ENCODE measurements around the gene OSBPL10. TPM values are rescaled to one million over a fixed set of nuclear protein-coding genes. Genes with fewer than 3 reads are reported as not detected.

Gene OSBPL10
- total RNA-seq, 1 donor from 2014 or later: 20.1 TPM

DNA sequence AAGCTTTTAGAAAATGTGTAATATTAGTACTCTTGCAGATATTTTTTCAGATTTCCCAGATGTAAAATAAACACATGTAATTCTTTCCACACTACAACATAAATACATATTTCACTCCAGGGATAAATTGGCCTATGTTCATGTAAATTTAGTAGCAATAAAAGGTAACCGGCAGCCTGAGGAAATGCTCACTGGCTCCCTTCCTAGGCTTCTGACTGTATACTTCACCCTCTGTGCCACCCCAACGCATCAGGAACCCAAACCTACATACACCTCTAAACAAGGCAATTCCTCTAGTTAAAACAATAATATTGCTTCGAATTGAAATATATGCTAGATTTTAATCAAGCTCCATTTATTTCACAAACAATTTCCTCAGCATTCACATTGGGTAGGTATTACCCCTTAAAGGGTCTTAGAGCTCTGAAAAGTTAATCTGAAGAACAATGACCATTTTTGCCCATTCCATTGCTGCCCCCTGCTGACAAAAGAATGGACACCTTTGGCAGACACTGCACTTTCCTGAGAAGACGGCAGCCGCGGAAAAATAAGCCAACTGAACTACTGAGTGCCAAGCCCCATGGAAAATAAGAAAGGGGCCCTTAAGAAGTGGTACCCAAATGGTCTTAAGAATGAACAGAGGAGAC lies 212.5 kb downstream of the OSBPL10 start:
- TF ChIP-seq, protein P1, sequence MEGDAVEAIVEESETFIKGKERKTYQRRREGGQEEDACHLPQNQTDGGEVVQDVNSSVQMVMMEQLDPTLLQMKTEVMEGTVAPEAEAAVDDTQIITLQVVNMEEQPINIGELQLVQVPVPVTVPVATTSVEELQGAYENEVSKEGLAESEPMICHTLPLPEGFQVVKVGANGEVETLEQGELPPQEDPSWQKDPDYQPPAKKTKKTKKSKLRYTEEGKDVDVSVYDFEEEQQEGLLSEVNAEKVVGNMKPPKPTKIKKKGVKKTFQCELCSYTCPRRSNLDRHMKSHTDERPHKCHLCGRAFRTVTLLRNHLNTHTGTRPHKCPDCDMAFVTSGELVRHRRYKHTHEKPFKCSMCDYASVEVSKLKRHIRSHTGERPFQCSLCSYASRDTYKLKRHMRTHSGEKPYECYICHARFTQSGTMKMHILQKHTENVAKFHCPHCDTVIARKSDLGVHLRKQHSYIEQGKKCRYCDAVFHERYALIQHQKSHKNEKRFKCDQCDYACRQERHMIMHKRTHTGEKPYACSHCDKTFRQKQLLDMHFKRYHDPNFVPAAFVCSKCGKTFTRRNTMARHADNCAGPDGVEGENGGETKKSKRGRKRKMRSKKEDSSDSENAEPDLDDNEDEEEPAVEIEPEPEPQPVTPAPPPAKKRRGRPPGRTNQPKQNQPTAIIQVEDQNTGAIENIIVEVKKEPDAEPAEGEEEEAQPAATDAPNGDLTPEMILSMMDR (IDR thresholded peaks at IDR 0.05; ENCODE audit: insufficient read depth, low read length, poor library complexity, severe bottlenecking): peak; percentile 61
- H3K4me3 ChIP-seq (ENCODE audit: low read depth, low read length): no peak overlapping the region
- no peak for DNase-seq (ENCODE audit: low read depth)

DNA sequence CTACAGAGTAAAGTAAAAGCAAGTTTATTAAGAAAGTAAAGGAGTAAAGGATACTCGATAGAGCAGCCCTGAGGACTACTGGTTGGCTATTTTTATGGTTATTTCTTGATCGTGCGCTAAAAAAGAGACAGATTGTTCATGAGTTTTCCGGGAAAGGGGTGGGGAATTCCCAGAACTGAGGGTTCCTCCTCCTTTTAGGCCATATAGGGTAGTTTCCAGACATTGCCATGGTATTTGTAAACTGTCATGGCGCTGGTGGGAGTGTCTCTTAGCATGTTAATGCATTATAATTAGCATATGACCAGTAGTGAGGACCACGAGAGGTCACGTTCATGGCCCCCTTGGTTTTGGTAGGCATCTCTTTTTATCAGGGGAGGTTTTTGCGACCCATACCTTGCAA lies 213.1 kb downstream of the OSBPL10 start:
- Histone ChIP-seq H3K4me3 (ENCODE audit: low read depth, low read length) (no peak overlapping the region), H3K27me3 (ENCODE audit: control insufficient read depth, insufficient read depth, low read length) (no peaks in the 10 kb centered on the region), H3K36me3 (ENCODE audit: control insufficient read depth, insufficient read depth, low read length) (no peaks in the 10 kb centered on the region)
- no peak for DNase-seq (ENCODE audit: low read depth)
- TF ChIP-seq, protein P1 (IDR thresholded peaks at IDR 0.05; ENCODE audit: insufficient read depth, low read length, poor library complexity, severe bottlenecking): no peak

More for the DNA sequence above, 212.5 kb downstream of the OSBPL10 start:
- Histone ChIP-seq H3K27me3 (ENCODE audit: control insufficient read depth, insufficient read depth, low read length) (no peaks in the 10 kb centered on the region), H3K36me3 (ENCODE audit: control insufficient read depth, insufficient read depth, low read length) (no peaks in the 10 kb centered on the region)

DNA sequence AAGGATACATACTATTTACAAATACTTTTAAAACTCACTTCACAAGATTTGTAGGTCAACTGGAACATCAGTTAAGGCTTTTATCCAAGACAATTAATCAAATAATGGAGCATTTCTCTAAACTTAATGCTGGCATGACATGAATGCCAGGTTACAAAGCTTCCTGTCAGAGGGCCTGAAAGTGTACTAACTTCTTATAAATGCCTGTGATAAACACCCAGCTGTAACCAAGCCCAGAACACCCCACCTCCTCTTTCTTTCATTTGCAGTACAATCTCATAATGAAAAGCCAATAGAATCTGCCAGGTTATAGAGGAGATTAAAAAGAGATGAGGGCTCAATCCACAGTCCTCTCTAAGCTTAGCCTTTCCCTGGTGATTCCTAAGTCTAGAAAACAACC lies 214.4 kb downstream of the OSBPL10 start:
- no peaks in the 10 kb centered on the region for H3K27me3 ChIP-seq (ENCODE audit: control insufficient read depth, insufficient read depth, low read length)
- H3K4me3 ChIP-seq (ENCODE audit: low read depth, low read length): no peak overlapping the region
- DNase-seq (ENCODE audit: low read depth): no peak
- no peaks in the 10 kb centered on the region for H3K36me3 ChIP-seq (ENCODE audit: control insufficient read depth, insufficient read depth, low read length)
- TF ChIP-seq, protein P1 (IDR thresholded peaks at IDR 0.05; ENCODE audit: insufficient read depth, low read length, poor library complexity, severe bottlenecking): no peak

DNA sequence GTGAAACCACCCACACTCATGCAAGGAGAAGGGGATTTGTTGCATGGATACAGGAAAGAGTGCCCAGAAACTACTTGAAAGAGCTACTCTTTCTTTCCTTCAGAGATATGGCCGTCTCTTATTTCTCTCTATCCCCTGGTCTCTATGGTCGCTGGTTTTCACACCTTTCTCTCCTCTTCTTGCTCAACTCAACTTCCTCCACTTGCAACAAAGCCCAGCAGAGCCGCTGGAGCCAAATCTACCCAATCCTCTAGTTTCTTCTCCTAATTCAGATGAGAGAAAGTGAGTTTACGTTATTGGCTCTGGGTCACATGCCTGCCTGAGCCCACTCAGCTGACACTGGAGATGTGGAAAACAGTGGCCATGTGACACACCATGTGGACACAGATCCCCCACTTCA lies 215.2 kb downstream of the OSBPL10 start:
- DNase-seq (ENCODE audit: low read depth): no peak
- Histone ChIP-seq H3K4me3 (ENCODE audit: low read depth, low read length) (no peak overlapping the region), H3K27me3 (ENCODE audit: control insufficient read depth, insufficient read depth, low read length) (no peaks in the 10 kb centered on the region), H3K36me3 (ENCODE audit: control insufficient read depth, insufficient read depth, low read length) (no peaks in the 10 kb centered on the region)
- TF ChIP-seq, protein P1 (IDR thresholded peaks at IDR 0.05; ENCODE audit: insufficient read depth, low read length, poor library complexity, severe bottlenecking): no peak

DNA sequence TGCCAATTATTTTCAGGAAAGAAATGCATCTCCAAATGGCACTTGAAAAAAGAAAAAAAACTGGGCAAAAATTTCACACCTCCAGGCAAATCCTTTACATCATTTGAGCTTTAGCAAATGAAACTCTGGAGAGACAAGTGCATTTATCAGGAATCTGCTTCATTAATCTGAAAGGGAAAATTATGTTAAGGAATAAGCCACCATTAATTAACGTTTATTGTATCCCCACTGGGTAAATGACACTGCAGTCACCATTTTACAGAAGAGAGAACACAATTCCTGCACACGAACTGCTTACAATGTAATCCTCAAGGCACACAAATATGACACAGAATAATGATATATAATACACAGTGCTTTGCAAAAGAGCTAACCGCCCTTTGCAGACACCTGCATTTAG lies 217.3 kb downstream of the OSBPL10 start:
- H3K4me3 ChIP-seq (ENCODE audit: low read depth, low read length): no peak overlapping the region
- DNase-seq (ENCODE audit: low read depth): no peak
- H3K27me3 ChIP-seq (ENCODE audit: control insufficient read depth, insufficient read depth, low read length): no peaks in the 10 kb centered on the region
- TF ChIP-seq, protein P1 (IDR thresholded peaks at IDR 0.05; ENCODE audit: insufficient read depth, low read length, poor library complexity, severe bottlenecking): no peak
- no peaks in the 10 kb centered on the region for H3K36me3 ChIP-seq (ENCODE audit: control insufficient read depth, insufficient read depth, low read length)

DNA sequence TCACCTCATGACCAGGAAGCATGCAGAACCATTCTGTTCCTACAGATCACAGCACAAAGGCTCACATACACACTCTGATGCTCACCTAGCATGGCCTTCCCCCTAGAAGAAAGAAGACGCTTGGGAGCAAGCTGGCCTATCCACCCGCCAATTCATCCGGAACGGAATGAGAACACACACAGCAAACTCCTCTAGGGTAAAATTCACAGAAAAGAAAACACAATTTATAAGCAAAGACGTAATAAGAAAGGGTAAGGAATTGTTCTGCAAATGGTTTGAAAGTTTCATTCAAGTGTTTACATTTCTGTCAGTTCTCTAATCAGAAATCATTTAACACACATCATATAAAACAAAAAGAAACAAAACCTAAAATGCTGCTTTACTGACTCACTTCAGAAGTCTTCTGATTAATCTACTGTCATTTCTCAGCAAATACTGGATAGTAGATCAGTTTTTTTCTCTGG lies 218.1 kb downstream of the OSBPL10 start:
- TF ChIP-seq, protein P1 (IDR thresholded peaks at IDR 0.05; ENCODE audit: insufficient read depth, low read length, poor library complexity, severe bottlenecking): no peak
- DNase-seq (ENCODE audit: low read depth): peak; percentile 43
- Histone ChIP-seq H3K36me3 (ENCODE audit: control insufficient read depth, insufficient read depth, low read length) (no peaks in the 10 kb centered on the region), H3K27me3 (ENCODE audit: control insufficient read depth, insufficient read depth, low read length) (no peaks in the 10 kb centered on the region), H3K4me3 (ENCODE audit: low read depth, low read length) (no peak overlapping the region)

Data from kidney epithelial cell (primary cell).